WTC11 (cell line): Measurements from ENCODE around the gene HDAC9.

ENCODE experiments used
- ATF2 ChIP-seq: sonication (generic); formaldehyde crosslinking; IDR thresholded peaks from 2 replicates; pipeline ENCODE4 v1.8.1; 2022; ENCODE audit warnings: low read depth, missing genetic modification reagents, borderline replicate concordance
- ATF3 ChIP-seq: sonication (generic); formaldehyde crosslinking; conservative IDR thresholded peaks from 2 replicates; pipeline ENCODE4 v1.8.1; 2022; ENCODE audit warnings: mild to moderate bottlenecking, missing genetic modification reagents
- CTCF ChIP-seq: fragments of 200-600 bp; IDR thresholded peaks from 2 replicates; pipeline ENCODE4 v1.8.0; 2022; ENCODE audit warnings: antibody characterized with exemption
- IRF1 ChIP-seq: sonication (generic); formaldehyde crosslinking; IDR thresholded peaks from 2 replicates; pipeline ENCODE4 v1.8.0; 2023; ENCODE audit warnings: missing genetic modification reagents
- NFYB ChIP-seq: sonication (generic); formaldehyde crosslinking; conservative IDR thresholded peaks from 2 replicates; pipeline ENCODE4 v1.8.0; 2022; ENCODE audit warnings: low read depth, missing genetic modification reagents
- SP1 ChIP-seq: sonication (generic); formaldehyde crosslinking; conservative IDR thresholded peaks from 2 replicates; pipeline ENCODE4 v1.8.1; 2022; ENCODE audit warnings: missing genetic modification reagents
- TEAD1 ChIP-seq: sonication (generic); formaldehyde crosslinking; IDR thresholded peaks from 2 replicates; pipeline ENCODE4 v1.8.0; 2022; ENCODE audit warnings: mild to moderate bottlenecking, missing genetic modification reagents
- TEAD4 ChIP-seq: sonication (generic); formaldehyde crosslinking; IDR thresholded peaks from 2 replicates; pipeline ENCODE4 v1.8.0; 2022; ENCODE audit warnings: mild to moderate bottlenecking, missing genetic modification reagents
- USF2 ChIP-seq: sonication (generic); formaldehyde crosslinking; IDR thresholded peaks from 2 replicates; pipeline ENCODE4 v1.8.1; 2023; ENCODE audit warnings: mild to moderate bottlenecking, missing genetic modification reagents, moderate library complexity
- ZNF232 ChIP-seq: sonication (generic); formaldehyde crosslinking; IDR thresholded peaks from 2 replicates; pipeline ENCODE4 v1.8.0; 2022; ENCODE audit warnings: mild to moderate bottlenecking, missing genetic modification reagents

GRCh38 chr7:18498341-18498740 lies 2.8 kb downstream of the HDAC9 start:
- no peak for TF ChIP-seq NFYB (CRISPR knock-in tag)
- no peak for TF ChIP-seq TEAD1 (CRISPR knock-in tag)
- TF ChIP-seq CTCF: no peak
- TF ChIP-seq ATF3: no peak
- no peak for TF ChIP-seq TEAD4 (CRISPR knock-in tag)
- TF ChIP-seq USF2 (CRISPR knock-in tag): no peak
- no peak for TF ChIP-seq IRF1 (CRISPR knock-in tag)
- TF ChIP-seq SP1: no peak
- TF ChIP-seq ATF2 (CRISPR knock-in tag): no peak
- no peak for TF ChIP-seq ZNF232 (CRISPR knock-in tag)
